Glutamatergic neuron (in vitro differentiated cells): Measurements from ENCODE around the gene CADM3. TPM values are rescaled to one million over a fixed set of nuclear protein-coding genes. Genes with fewer than 3 reads are reported as not detected.
A peak's percentile ranks its signal among the peaks of the same experiment; 100 is the strongest.

Experiments used
- DNase-seq: peaks from one replicate; pipeline ENCODE4 v3.0.0; 2022
- H3K27ac Mint-ChIP-seq: one replicate; pipeline ENCODE4 v1.8.0; 2020; ENCODE audit warnings: mild to moderate bottlenecking, mixed read lengths, inconsistent platforms; ENCODE audit not compliant: unreplicated experiment
- H3K27me3 Mint-ChIP-seq: one replicate; pipeline ENCODE4 v1.8.0; 2020; ENCODE audit warnings: mild to moderate bottlenecking, moderate library complexity, mixed read lengths, inconsistent platforms; ENCODE audit not compliant: unreplicated experiment
- H3K36me3 Mint-ChIP-seq: one replicate; pipeline ENCODE4 v1.8.0; 2020; ENCODE audit warnings: mild to moderate bottlenecking, mixed read lengths, inconsistent platforms; ENCODE audit not compliant: unreplicated experiment
- H3K4me1 Mint-ChIP-seq: one replicate; pipeline ENCODE4 v1.8.0; 2020; ENCODE audit warnings: mild to moderate bottlenecking, low read depth, mixed read lengths, inconsistent platforms; ENCODE audit not compliant: unreplicated experiment
- H3K4me3 Mint-ChIP-seq: one replicate; pipeline ENCODE4 v1.8.0; 2020; ENCODE audit warnings: mild to moderate bottlenecking, mixed read lengths, inconsistent platforms; ENCODE audit not compliant: unreplicated experiment
- H3K9me3 Mint-ChIP-seq: one replicate; pipeline ENCODE4 v1.8.0; 2020; ENCODE audit warnings: mild to moderate bottlenecking, moderate library complexity, mixed read lengths, inconsistent platforms; ENCODE audit not compliant: unreplicated experiment
- total RNA-seq: library from RNA; stranded (reverse); fragmentation: NEBNext Ultra II Directional; extraction: Animal tissue kit (Norgen Biotek cat#: 25700); gene quantifications from one replicate; pipeline ENCODE4 v1.2.1, GENCODE V29; 2021; ENCODE audit not compliant: unreplicated experiment
- TF ChIP-seq, protein P1 (sequence below): fragments of 200-600 bp; sonication (generic); IDR thresholded peaks from one replicate; pipeline ENCODE4 v1.5.0; 2021; ENCODE audit not compliant: partially characterized antibody, unreplicated experiment

Gene CADM3
- total RNA-seq, 1 donor from 2014 or later: 165 TPM

DNA sequence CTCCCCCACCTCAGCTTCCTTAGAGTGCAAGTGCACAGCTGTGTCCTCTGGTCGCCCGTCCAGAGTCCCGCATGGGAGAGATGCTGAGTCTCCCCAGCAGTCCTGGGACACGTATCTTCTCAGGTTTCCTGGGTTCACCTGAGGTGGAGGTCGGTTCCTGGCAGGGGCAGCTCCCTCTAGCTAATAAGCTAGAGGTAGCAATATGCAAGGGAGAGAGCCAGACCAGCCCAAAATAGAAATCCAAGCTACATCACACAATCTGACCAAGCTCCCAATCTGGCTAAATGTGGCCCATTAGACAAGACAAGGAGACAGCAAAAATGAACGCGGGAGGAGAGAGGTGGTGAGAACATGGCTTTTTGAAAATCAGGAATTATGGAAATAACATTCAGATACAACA, 30.9 kb upstream of the CADM3 start:
- H3K9me3 Mint-ChIP-seq: peaks cover 2% of the 10 kb centered on the region
- H3K27me3 Mint-ChIP-seq: peaks cover 2% of the 10 kb centered on the region
- H3K4me3 Mint-ChIP-seq: no peak overlapping the region
- H3K36me3 Mint-ChIP-seq: no peaks in the 10 kb centered on the region
- TF ChIP-seq, protein P1, sequence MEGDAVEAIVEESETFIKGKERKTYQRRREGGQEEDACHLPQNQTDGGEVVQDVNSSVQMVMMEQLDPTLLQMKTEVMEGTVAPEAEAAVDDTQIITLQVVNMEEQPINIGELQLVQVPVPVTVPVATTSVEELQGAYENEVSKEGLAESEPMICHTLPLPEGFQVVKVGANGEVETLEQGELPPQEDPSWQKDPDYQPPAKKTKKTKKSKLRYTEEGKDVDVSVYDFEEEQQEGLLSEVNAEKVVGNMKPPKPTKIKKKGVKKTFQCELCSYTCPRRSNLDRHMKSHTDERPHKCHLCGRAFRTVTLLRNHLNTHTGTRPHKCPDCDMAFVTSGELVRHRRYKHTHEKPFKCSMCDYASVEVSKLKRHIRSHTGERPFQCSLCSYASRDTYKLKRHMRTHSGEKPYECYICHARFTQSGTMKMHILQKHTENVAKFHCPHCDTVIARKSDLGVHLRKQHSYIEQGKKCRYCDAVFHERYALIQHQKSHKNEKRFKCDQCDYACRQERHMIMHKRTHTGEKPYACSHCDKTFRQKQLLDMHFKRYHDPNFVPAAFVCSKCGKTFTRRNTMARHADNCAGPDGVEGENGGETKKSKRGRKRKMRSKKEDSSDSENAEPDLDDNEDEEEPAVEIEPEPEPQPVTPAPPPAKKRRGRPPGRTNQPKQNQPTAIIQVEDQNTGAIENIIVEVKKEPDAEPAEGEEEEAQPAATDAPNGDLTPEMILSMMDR: no peak
- peak; percentile 15 for DNase-seq
- peaks cover 5% of the 10 kb centered on the region for H3K4me1 Mint-ChIP-seq
- no peak overlapping the region for H3K27ac Mint-ChIP-seq

GRCh38 chr1:159141584-159142390, 29.6 kb upstream of the CADM3 start:
- TF ChIP-seq, protein P1: no peak
- Mint-ChIP-seq H3K4me1 (peaks cover 5% of the 10 kb centered on the region), H3K4me3 (no peak overlapping the region), H3K36me3 (no peaks in the 10 kb centered on the region), H3K9me3 (peaks cover 2% of the 10 kb centered on the region), H3K27me3 (peaks cover 4% of the 10 kb centered on the region), H3K27ac (no peak overlapping the region)
- DNase-seq: peak; percentile 90

GRCh38 chr1:159142391-159142663, 29.1 kb upstream of the CADM3 start:
- Mint-ChIP-seq H3K27ac (no peak overlapping the region), H3K4me1 (peaks cover 5% of the 10 kb centered on the region), H3K27me3 (peaks cover 4% of the 10 kb centered on the region), H3K4me3 (no peak overlapping the region), H3K9me3 (peaks cover 2% of the 10 kb centered on the region), H3K36me3 (no peaks in the 10 kb centered on the region)
- DNase-seq: no peak
- TF ChIP-seq, protein P1: no peak

GRCh38 chr1:159142726-159143510, 28.5 kb upstream of the CADM3 start:
- no peak overlapping the region for H3K27ac Mint-ChIP-seq
- no peak overlapping the region for H3K4me3 Mint-ChIP-seq
- no peak for DNase-seq

More at GRCh38 chr1:159142726-159143510, 28.5 kb upstream of the CADM3 start:
- peaks cover 4% of the 10 kb centered on the region for H3K27me3 Mint-ChIP-seq
- TF ChIP-seq, protein P1: no peak
- no peaks in the 10 kb centered on the region for H3K36me3 Mint-ChIP-seq
- H3K9me3 Mint-ChIP-seq: peaks cover 2% of the 10 kb centered on the region
- H3K4me1 Mint-ChIP-seq: peaks cover 5% of the 10 kb centered on the region
